Brain microvascular endothelial cell (primary cell): ENCODE measurements around the gene PHLPP1.

ENCODE experiments used
- DNase-seq: peaks from one replicate; pipeline ENCODE4 v3.0.0-alpha.2; 2020
- H3K27ac ChIP-seq: fragments of 250-450 bp; sonication (Bioruptor Pico); 2 replicates; pipeline ENCODE4 v1.5.1; 2020; ENCODE audit warnings: mild to moderate bottlenecking, moderate library complexity
- H3K27me3 ChIP-seq: fragments of 250-450 bp; sonication (Bioruptor Pico); replicated peaks from 2 replicates; pipeline ENCODE4 v1.5.1; 2020; ENCODE audit warnings: mild to moderate bottlenecking
- H3K36me3 ChIP-seq: fragments of 250-450 bp; sonication (Bioruptor Pico); replicated peaks from 2 replicates; pipeline ENCODE4 v1.5.1; 2020; ENCODE audit warnings: mild to moderate bottlenecking
- H3K4me3 ChIP-seq: 2 replicates; pipeline ENCODE4 v1.5.1; 2011; ENCODE audit warnings: low read depth, mild to moderate bottlenecking, control low read depth, low read length, moderate library complexity
- in situ Hi-C: cut with HindIII; loops from 2 replicates; pipeline ENCODE4 v1.10.0; 2017; ENCODE audit warnings: low sequenced_read_pairs, low pct_ligation_motif_present
- TF ChIP-seq, protein P1 (sequence below): IDR thresholded peaks from 2 replicates; pipeline ENCODE4 v1.5.1; 2011; ENCODE audit warnings: low read depth, mild to moderate bottlenecking, moderate library complexity, low read length, control low read depth, inconsistent platforms; ENCODE audit errors: missing control alignments

Gene PHLPP1

DNA sequence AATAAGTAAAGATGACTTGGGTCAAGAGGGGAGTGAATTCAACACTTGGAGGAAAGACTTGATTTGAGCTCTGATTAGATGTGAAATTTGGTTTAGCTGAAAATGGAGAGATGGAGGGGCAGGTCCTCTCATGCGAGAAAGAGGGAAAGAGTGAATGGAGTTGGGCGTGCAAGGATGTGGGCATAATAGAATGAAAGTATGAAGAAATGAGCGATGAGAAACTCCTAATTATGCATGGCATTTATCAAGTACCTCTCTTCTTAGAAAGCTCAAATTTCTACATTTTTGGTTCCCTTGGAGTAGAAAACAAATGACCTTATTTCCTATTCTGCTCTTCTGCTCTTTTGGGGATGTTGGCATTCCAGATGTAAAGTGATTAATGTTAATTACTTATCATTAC lies 161.5 kb downstream of the PHLPP1 start:
- TF ChIP-seq, protein P1, sequence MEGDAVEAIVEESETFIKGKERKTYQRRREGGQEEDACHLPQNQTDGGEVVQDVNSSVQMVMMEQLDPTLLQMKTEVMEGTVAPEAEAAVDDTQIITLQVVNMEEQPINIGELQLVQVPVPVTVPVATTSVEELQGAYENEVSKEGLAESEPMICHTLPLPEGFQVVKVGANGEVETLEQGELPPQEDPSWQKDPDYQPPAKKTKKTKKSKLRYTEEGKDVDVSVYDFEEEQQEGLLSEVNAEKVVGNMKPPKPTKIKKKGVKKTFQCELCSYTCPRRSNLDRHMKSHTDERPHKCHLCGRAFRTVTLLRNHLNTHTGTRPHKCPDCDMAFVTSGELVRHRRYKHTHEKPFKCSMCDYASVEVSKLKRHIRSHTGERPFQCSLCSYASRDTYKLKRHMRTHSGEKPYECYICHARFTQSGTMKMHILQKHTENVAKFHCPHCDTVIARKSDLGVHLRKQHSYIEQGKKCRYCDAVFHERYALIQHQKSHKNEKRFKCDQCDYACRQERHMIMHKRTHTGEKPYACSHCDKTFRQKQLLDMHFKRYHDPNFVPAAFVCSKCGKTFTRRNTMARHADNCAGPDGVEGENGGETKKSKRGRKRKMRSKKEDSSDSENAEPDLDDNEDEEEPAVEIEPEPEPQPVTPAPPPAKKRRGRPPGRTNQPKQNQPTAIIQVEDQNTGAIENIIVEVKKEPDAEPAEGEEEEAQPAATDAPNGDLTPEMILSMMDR, result no peak
- in situ Hi-C loops, result no loop called here
- H3K27me3 ChIP-seq, result no peaks in the 10 kb centered on the region
- no peaks in the 10 kb centered on the region for H3K36me3 ChIP-seq
- DNase-seq, result no peak
- no peak overlapping the region for H3K27ac ChIP-seq
- H3K4me3 ChIP-seq, result no peak overlapping the region

DNA sequence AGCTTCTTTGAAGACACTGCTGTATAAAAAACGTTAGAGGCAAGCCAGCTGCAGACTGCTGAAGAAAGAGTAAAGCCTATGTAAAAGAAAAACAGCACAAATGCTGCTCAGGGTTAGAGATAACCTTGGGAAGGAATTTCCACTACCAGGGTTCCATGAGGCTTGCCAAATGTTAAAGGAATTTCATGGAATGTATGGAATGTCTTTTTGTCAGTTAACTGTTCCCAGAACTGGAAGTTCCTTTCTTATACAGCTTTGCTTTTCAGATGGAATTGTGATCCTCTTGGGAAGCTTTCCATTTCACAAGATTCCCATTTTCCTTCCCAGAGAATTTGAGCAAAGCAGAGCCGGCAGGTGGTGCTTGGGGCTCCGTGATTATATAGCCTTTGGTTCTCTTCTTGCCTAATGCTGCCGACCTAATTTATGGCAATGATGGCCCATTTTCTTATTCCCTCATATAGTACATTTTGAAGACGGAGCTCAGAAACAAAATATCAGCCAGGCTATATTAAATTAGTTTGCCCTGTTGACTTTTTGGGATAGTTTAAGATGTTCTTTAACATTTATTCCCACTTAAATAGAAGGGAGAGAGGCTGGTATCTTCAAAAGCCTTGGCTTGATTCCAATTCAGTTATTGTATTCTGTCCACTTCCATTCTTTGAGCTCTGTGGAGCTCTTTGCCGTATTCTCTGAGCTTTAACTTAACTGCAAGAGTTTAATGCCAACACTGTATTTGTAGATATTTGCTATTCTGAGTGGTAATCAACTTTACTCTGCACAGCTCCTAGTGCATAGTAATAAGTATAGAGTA lies 162.3 kb downstream of the PHLPP1 start:
- peak; percentile 25 for DNase-seq
- no peak overlapping the region for H3K4me3 ChIP-seq
- TF ChIP-seq, protein P1, result peak; percentile 40
- H3K27me3 ChIP-seq, result no peaks in the 10 kb centered on the region
- H3K27ac ChIP-seq, result peak overlapping the region; percentile 40
- in situ Hi-C loops, result no loop called here
- H3K36me3 ChIP-seq, result no peaks in the 10 kb centered on the region

DNA sequence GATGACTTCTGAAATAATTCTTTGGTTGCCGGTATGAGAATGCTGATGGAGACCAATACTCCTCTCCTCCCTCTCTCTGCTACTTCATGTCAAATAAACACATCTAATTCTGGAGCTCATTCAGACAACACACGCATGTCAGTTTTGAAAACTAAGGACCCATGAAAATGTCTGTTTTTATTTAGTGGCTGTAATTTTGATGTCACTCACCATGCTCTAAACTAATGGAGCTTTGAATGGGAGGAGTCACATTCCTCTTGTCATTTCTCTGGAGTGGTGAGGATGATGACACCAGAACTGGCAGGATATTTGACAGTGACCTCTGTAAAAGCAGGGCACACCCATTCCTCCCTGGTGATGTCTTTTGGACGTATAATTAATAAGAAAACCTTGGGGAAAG lies 163.0 kb downstream of the PHLPP1 start:
- in situ Hi-C loops, result no loop called here
- H3K4me3 ChIP-seq, result no peak overlapping the region

DNA sequence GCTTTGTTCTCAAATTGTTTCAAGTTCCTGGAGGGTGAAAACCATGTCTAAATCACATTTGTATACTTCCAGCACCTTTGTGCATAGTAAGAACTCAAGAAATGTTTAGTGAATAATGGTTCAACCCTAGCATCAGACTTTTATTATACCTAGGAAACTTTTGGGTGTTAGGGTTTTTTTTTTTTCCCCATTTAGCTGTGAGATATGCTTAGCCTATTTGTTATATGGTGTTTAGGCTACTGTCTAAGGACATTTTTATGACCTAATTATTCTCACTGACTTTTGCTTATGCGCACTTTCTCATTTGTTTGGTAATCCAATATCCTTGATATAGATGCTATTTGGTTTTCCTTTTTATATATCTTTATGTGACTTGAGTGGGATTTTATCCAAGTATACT lies 164.7 kb downstream of the PHLPP1 start:
- H3K27ac ChIP-seq, result no peak overlapping the region
- H3K27me3 ChIP-seq, result no peaks in the 10 kb centered on the region
- TF ChIP-seq, protein P1, result no peak
- H3K36me3 ChIP-seq, result no peaks in the 10 kb centered on the region
- no peak for DNase-seq
- H3K4me3 ChIP-seq, result no peak overlapping the region
- in situ Hi-C loops, result no loop called here

More for the DNA sequence above, 163.0 kb downstream of the PHLPP1 start:
- no peak for DNase-seq
- H3K36me3 ChIP-seq, result no peaks in the 10 kb centered on the region
- H3K27me3 ChIP-seq, result no peaks in the 10 kb centered on the region
- H3K27ac ChIP-seq, result no peak overlapping the region
- TF ChIP-seq, protein P1, result no peak

DNA sequence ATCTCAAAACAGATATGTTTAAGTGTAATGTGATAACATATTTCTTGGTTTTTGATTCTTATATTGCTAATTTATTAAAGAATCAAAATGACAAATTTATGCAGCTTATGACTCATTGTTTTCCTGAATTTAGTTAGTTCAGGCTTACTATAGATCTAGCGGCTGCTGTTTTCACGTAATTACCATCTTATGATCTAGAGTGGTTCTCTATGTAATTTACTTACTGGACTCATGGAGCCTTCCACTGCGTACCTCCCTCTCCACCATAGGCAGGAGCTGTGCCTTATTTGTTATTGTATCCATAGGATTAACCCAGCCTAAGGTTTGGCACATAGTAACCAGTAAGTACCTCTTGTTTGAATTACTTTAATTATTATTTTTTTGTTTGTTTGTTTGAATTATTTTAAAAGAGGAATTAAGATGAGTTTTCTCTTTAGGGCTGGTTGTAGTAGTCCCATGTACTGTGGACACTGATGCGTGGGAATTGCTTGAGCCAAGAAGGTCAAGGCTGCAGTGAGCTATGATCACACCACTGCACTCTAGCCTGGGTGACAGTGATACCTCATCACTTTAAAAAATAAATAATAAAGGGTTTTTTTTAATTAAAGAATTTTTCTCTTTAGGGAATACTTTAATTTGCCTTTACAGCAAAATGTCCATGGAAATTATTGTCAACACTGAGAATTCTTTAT lies 165.5 kb downstream of the PHLPP1 start:
- DNase-seq, result no peak
- H3K27ac ChIP-seq, result peak overlapping the region; percentile 14
- no peak overlapping the region for H3K4me3 ChIP-seq
- no peaks in the 10 kb centered on the region for H3K36me3 ChIP-seq
- TF ChIP-seq, protein P1, result no peak
- in situ Hi-C loops, result no loop called here
- H3K27me3 ChIP-seq, result no peaks in the 10 kb centered on the region
